ENCODE measurements around the gene CRMP1. TPM values are rescaled to one million over a fixed set of nuclear protein-coding genes. Genes with fewer than 3 reads are reported as not detected.

Gene CRMP1
- total RNA-seq, 1 experiment from 2014 or later = 77.5 TPM

- Histone ChIP-seq H3K9me3 (ENCODE audit: low read depth, low read length, poor library complexity, severe bottlenecking) (no peaks in the 10 kb centered on the region), H3K27me3 (replicated peaks; ENCODE audit: insufficient read depth, low read depth, low read length, poor library complexity) (no peaks in the 10 kb centered on the region), H3K4me1 (ENCODE audit: insufficient read depth, low read length, poor library complexity, severe bottlenecking) (peaks cover under 1% of the 10 kb centered on the region), H3K27ac (ENCODE audit: low read depth, low read length, poor library complexity, severe bottlenecking) (no peak overlapping the region), H3K4me3 (ENCODE audit: low read depth, low read length, poor library complexity, severe bottlenecking) (no peak overlapping the region), H3K36me3 (ENCODE audit: insufficient read depth, low read length, poor library complexity, severe bottlenecking) (peaks cover 38% of the 10 kb centered on the region)
- intact Hi-C loops (cut with micrococcal nuclease; ENCODE audit: unreplicated experiment) = loop anchor here (2.0 to 5.0 kb wide), 2 partner anchors 65 to 159 kb away; no protein-coding TSS in a partner anchor
- DNase-seq (ENCODE audit: low spot score) = peak; percentile 47
- BruUV-seq (replicated peaks) = no TSS peak
- POLR2A ChIA-PET (ENCODE audit: low non-redundant PET) = no interaction called here
- peak; percentile 89 for TF ChIP-seq CTCF (conservative IDR thresholded peaks at IDR 0.05; ENCODE audit: low read depth, low read length)
- TF ChIP-seq EZH2 (IDR thresholded peaks at IDR 0.05; ENCODE audit: borderline replicate concordance, low read depth, low read length, poor library complexity, severe bottlenecking) = no peak
- CTCF ChIA-PET = interaction anchor here (0.9 to 1.5 kb wide), 5 partner anchors 9 to 161 kb away, joined by 3 to 11 read pairs (median 5); no protein-coding TSS in a partner anchor
Observed at GRCh38 chr4:5821665-5822358, 71.1 kb downstream of the CRMP1 start.

GRCh38 chr4:5816851-5817375 is 76.0 kb downstream of the CRMP1 start:
- intact Hi-C loops (cut with micrococcal nuclease; ENCODE audit: unreplicated experiment) = loop anchor here (10.0 kb wide), 1 partner anchor 1332 kb away; no protein-coding TSS in a partner anchor
- peaks cover 29% of the 10 kb centered on the region for H3K36me3 ChIP-seq (ENCODE audit: insufficient read depth, low read length, poor library complexity, severe bottlenecking)
- no peaks in the 10 kb centered on the region for H3K9me3 ChIP-seq (ENCODE audit: low read depth, low read length, poor library complexity, severe bottlenecking)
- DNase-seq (ENCODE audit: low spot score) = no peak
- TF ChIP-seq CTCF (conservative IDR thresholded peaks at IDR 0.05; ENCODE audit: low read depth, low read length) = no peak
- TF ChIP-seq EZH2 (IDR thresholded peaks at IDR 0.05; ENCODE audit: borderline replicate concordance, low read depth, low read length, poor library complexity, severe bottlenecking) = no peak
- H3K27me3 ChIP-seq (replicated peaks; ENCODE audit: insufficient read depth, low read depth, low read length, poor library complexity) = no peaks in the 10 kb centered on the region
- no peak overlapping the region for H3K4me3 ChIP-seq (ENCODE audit: low read depth, low read length, poor library complexity, severe bottlenecking)
- POLR2A ChIA-PET (ENCODE audit: low non-redundant PET) = no interaction called here
- no peak overlapping the region for H3K27ac ChIP-seq (ENCODE audit: low read depth, low read length, poor library complexity, severe bottlenecking)
- H3K4me1 ChIP-seq (ENCODE audit: insufficient read depth, low read length, poor library complexity, severe bottlenecking) = peaks cover 12% of the 10 kb centered on the region
- CTCF ChIA-PET = no interaction called here
- no TSS peak for BruUV-seq (replicated peaks)

GRCh38 chr4:5816101-5816500 is 76.8 kb downstream of the CRMP1 start:
- CTCF ChIA-PET = no interaction called here
- Histone ChIP-seq H3K4me1 (ENCODE audit: insufficient read depth, low read length, poor library complexity, severe bottlenecking) (peaks cover 12% of the 10 kb centered on the region), H3K9me3 (ENCODE audit: low read depth, low read length, poor library complexity, severe bottlenecking) (no peaks in the 10 kb centered on the region), H3K27ac (ENCODE audit: low read depth, low read length, poor library complexity, severe bottlenecking) (peak overlapping the region; percentile 37), H3K27me3 (replicated peaks; ENCODE audit: insufficient read depth, low read depth, low read length, poor library complexity) (no peaks in the 10 kb centered on the region), H3K4me3 (ENCODE audit: low read depth, low read length, poor library complexity, severe bottlenecking) (no peak overlapping the region), H3K36me3 (ENCODE audit: insufficient read depth, low read length, poor library complexity, severe bottlenecking) (peaks cover 23% of the 10 kb centered on the region)
- intact Hi-C loops (cut with micrococcal nuclease; ENCODE audit: unreplicated experiment) = loop anchor here (10.0 kb wide), 1 partner anchor 1331 kb away; no protein-coding TSS in a partner anchor
- DNase-seq (ENCODE audit: low spot score) = no peak
- no TSS peak for BruUV-seq (replicated peaks)
- no peak for TF ChIP-seq CTCF (conservative IDR thresholded peaks at IDR 0.05; ENCODE audit: low read depth, low read length)
- no peak for TF ChIP-seq EZH2 (IDR thresholded peaks at IDR 0.05; ENCODE audit: borderline replicate concordance, low read depth, low read length, poor library complexity, severe bottlenecking)
- POLR2A ChIA-PET (ENCODE audit: low non-redundant PET) = no interaction called here

Measured in A673 (cell line).